GM21390 (cell line): ENCODE measurements around the gene FBXO30.

Experiments
- ATAC-seq: cut with Tn5 transposase; IDR thresholded peaks from one replicate; pipeline ENCODE4 v1.9.1; 2021; ENCODE audit not compliant: unreplicated experiment

FBXO30 gene, protein sequence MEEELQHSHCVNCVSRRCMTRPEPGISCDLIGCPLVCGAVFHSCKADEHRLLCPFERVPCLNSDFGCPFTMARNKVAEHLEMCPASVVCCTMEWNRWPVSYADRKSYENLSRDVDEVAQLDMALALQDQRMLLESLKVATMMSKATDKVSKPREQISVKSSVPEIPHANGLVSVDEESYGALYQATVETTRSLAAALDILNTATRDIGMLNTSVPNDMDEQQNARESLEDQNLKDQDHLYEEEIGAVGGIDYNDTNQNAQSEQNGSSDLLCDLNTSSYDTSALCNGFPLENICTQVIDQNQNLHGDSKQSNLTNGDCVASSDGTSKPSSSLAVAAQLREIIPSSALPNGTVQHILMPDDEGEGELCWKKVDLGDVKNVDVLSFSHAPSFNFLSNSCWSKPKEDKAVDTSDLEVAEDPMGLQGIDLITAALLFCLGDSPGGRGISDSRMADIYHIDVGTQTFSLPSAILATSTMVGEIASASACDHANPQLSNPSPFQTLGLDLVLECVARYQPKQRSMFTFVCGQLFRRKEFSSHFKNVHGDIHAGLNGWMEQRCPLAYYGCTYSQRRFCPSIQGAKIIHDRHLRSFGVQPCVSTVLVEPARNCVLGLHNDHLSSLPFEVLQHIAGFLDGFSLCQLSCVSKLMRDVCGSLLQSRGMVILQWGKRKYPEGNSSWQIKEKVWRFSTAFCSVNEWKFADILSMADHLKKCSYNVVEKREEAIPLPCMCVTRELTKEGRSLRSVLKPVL

DNA sequence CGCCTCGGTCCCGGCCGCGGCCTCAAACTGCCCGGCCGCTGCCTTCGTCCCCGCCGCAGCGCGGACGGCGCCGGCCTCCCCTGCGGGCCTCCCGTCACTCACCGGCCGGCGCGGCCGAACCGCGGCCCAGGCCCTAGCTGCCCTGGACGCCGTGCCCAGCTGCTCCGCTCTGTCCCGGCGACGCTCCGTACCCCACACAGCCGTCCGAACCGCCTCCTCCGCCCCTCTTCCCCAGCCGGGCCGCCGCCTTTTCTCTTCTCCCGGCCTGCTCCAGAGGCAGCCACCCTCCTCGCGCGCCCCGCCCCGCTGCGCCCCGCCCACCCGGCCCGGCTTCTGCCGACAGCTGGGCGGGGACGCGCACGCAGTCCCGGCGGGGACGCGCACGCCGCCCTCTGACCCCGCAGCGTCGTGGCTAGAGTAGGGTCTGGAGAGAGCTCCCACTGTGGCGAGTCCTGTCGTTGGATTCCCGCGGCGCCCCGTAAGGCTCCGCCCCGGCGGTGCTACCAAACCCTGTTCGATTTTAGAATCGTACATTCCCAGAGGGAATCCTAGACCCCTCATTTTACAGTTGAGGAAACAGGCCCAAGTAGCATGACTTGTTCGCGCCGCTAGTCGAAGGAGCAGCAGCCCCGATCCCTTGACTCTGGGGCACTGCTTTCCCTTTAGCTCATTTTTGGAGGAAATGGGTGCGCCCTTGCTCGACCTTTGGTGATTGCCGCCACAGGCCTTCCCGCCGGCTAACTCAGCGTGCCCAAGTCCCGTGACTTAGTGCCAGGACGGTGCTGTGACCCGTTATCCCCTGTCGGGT lies at the start of gene FBXO30:
FBXO30 (minus strand) TSS at position 295 of the 808 bp plus-strand sequence. CDS start 8,390 bp downstream, outside the sequence.
- peak; percentile 69 for ATAC-seq

- peak; percentile 34 for ATAC-seq
Observed at GRCh38 chr6:145863988-145864616, 49.5 kb upstream of the FBXO30 start.

DNA sequence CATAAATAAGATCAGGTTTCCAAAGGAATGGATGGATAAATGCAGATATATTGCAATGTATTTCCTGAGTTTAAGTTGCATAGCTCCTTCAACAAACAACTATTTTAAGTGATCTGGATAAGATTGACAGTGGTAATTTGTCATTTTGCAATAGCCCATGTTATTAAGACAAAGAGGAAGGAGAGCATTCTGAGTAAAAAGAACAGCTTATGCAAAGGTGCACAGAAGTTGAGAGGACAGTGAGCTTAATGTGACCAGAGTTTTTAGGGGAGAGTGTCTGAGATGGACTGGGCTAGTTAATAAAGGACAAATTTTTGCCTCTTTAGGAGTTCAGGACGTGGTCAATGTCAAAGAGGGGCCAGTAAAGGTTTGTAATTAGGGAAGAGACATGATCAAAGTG lies 48.8 kb upstream of the FBXO30 start:
- no peak for ATAC-seq

GRCh38 chr6:145860562-145860961 lies 46.0 kb upstream of the FBXO30 start:
- ATAC-seq, result no peak

DNA sequence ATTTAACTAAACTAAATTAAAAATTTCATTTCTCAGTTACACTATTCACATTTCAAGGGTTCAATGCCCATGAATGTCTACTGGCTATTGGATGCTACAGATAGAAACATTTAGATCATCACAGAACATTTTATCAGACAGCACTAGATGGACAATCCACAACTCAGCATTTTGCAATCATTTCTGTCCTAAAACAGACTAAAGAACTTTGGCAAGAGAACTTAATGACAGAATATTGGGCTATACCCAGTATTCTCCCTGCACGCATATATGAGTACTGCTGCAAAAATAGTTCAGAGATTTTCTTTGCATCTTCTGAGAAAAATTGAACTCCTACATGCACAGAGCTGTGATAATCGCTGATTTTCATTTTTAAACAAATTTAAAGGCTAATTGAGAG lies 36.1 kb upstream of the FBXO30 start:
- ATAC-seq, result no peak

GRCh38 chr6:145848541-145848940 lies 33.9 kb upstream of the FBXO30 start:
- no peak for ATAC-seq

GRCh38 chr6:145845557-145845956 lies 31.0 kb upstream of the FBXO30 start:
- no peak for ATAC-seq

- no peak for ATAC-seq
Observed at GRCh38 chr6:145844933-145845540, 30.4 kb upstream of the FBXO30 start.

- ATAC-seq, result no peak
Observed at GRCh38 chr6:145842693-145843546, 28.3 kb upstream of the FBXO30 start.

GRCh38 chr6:145841668-145842067 lies 27.1 kb upstream of the FBXO30 start:
- ATAC-seq, result no peak

GRCh38 chr6:145839653-145840052 lies 25.1 kb upstream of the FBXO30 start:
- no peak for ATAC-seq

- no peak for ATAC-seq
Observed at GRCh38 chr6:145838305-145838704, 23.7 kb upstream of the FBXO30 start.

GRCh38 chr6:145836772-145837171 lies 22.2 kb upstream of the FBXO30 start:
- no peak for ATAC-seq

DNA sequence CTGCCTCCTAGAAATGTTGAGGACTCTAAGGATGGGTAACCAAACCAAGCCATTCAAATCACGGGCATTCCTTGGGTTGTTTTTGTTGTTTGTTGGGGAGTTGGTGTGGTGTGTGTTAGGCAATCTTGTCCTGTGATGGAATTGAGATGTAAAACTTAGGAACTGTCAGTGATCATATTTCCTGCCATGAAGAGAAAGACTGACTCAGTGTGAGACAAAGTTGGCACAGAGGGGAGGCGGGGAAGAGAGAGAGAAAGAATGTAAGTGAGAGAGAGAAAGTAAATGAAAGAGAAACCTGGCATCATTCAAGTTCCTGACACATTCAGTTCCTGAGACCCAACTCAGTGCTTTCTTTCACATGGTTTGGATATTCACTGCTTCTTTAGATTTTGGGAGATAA lies 21.6 kb upstream of the FBXO30 start:
- ATAC-seq, result no peak

GRCh38 chr6:145830612-145831011 lies 16.0 kb upstream of the FBXO30 start:
- no peak for ATAC-seq

DNA sequence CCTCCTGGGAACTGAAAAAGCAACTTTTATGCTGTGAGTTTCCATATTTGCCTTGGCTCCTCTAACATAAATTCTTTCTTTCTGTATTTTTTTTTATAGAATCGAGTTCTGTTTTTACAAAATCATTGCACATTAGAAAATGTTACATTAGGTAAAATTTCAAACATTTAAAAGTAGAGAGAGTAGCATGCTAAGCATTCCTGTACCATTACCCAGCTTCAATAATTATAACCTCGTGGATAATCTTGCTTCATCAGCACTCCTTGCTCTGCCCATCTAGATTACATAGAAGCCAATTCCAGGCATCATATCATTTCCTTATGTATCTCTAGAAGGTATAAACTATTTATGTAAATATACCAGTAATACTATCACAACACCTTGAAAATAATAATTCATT lies 15.4 kb upstream of the FBXO30 start:
- ATAC-seq, result no peak

- ATAC-seq, result no peak
Observed at GRCh38 chr6:145829102-145829501, 14.5 kb upstream of the FBXO30 start.

DNA sequence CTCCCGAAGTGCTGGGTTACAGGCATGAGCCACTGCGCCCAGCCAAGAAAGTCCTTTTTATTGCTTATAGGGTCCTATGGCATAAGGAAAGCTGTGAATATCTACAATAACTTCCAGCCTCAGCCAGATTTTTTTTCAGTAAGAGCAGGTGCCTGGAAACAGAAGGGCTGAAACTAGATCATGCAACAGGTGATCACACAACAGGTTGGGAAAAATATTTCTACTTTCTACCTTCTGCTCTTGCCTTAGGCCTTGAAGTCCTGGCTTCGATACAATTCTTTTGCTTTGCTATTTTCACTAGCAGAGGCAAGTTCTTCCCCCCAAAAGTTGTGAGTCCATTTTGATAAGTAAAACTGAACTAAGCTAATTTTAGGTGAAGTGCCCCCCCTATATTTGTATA lies 9.7 kb upstream of the FBXO30 start:
- ATAC-seq, result no peak

- ATAC-seq, result peak; percentile 61
Observed at GRCh38 chr6:145823328-145823944, 8.8 kb upstream of the FBXO30 start.
